Trophoblast cell (in vitro differentiated cells and primary cell): ENCODE data around the gene ANKRD17.
A peak's percentile ranks its signal among the peaks of the same experiment; 100 is the strongest.

Experiments used
- DNase-seq, 2 donors: peaks; one replicate each; pipeline ENCODE4 v3.0.0-alpha.2; 2016
- H2AFZ ChIP-seq: 2 replicates; pipeline ENCODE4 v1.6.1; 2013; ENCODE audit warnings: low read length, moderate library complexity, mild to moderate bottlenecking; ENCODE audit not compliant: insufficient read depth, poor library complexity
- H2AK5ac ChIP-seq: 2 replicates; pipeline ENCODE4 v1.6.1; 2013; ENCODE audit warnings: mild to moderate bottlenecking, low read length
- H2BK120ac ChIP-seq: 2 replicates; pipeline ENCODE4 v1.6.1; 2013; ENCODE audit warnings: low read length, mild to moderate bottlenecking, moderate library complexity; ENCODE audit not compliant: insufficient read depth, poor library complexity
- H2BK12ac ChIP-seq: 2 replicates; pipeline ENCODE4 v1.6.1; 2013; ENCODE audit warnings: mild to moderate bottlenecking, low read length, moderate library complexity
- H2BK5ac ChIP-seq: 2 replicates; pipeline ENCODE4 v1.6.1; 2013; ENCODE audit warnings: low read length, low read depth, moderate library complexity, mild to moderate bottlenecking; ENCODE audit not compliant: poor library complexity
- H3K14ac ChIP-seq: 2 replicates; pipeline ENCODE4 v1.6.1; 2013; ENCODE audit warnings: mild to moderate bottlenecking, low read length
- H3K18ac ChIP-seq: 2 replicates; pipeline ENCODE4 v1.6.1; 2013; ENCODE audit warnings: mild to moderate bottlenecking, low read length
- H3K23ac ChIP-seq: 2 replicates; pipeline ENCODE4 v1.6.1; 2013; ENCODE audit warnings: low read length
- H3K27ac ChIP-seq: 2 replicates; pipeline ENCODE4 v1.5.1; 2013; ENCODE audit warnings: low read depth, mild to moderate bottlenecking, inconsistent platforms, low read length, moderate library complexity
- H3K27me3 ChIP-seq: 2 replicates; pipeline ENCODE4 v1.6.1; 2013; ENCODE audit warnings: inconsistent platforms, mild to moderate bottlenecking, low read length, moderate library complexity; ENCODE audit not compliant: insufficient read depth
- H3K36me3 ChIP-seq, 2 experiments: 1 replicate in 1 of 2; 2 replicates in 1 of 2; pipeline ENCODE4 v1.6.1; 2013; ENCODE audit warnings: low read length in 2 of 2, mild to moderate bottlenecking in 2 of 2, moderate library complexity in 1 of 2; ENCODE audit not compliant: insufficient read depth in 2 of 2, control insufficient read depth in 1 of 2
- H3K4ac ChIP-seq: 2 replicates; pipeline ENCODE4 v1.6.1; 2013; ENCODE audit warnings: low read depth, mild to moderate bottlenecking, low read length, moderate library complexity
- H3K4me1 ChIP-seq, 2 experiments: 1 replicate in 1 of 2; 2 replicates in 1 of 2; pipeline ENCODE4 v1.6.1; 2013; ENCODE audit warnings: low read length in 2 of 2, mild to moderate bottlenecking in 2 of 2, moderate library complexity in 1 of 2; ENCODE audit not compliant: insufficient read depth in 2 of 2, control insufficient read depth in 1 of 2
- H3K4me2 ChIP-seq: 2 replicates; pipeline ENCODE4 v1.6.1; 2013; ENCODE audit warnings: inconsistent platforms, mild to moderate bottlenecking, low read length, moderate library complexity
- H3K4me3 ChIP-seq: 2 replicates; pipeline ENCODE4 v1.5.1; 2013; ENCODE audit warnings: mild to moderate bottlenecking, low read depth, low read length, inconsistent platforms
- H3K79me1 ChIP-seq: one replicate; pipeline ENCODE4 v1.6.1; 2013; ENCODE audit warnings: low read length
- H3K79me2 ChIP-seq: 2 replicates; pipeline ENCODE4 v1.6.1; 2013; ENCODE audit warnings: low read length, mild to moderate bottlenecking; ENCODE audit not compliant: control insufficient read depth, insufficient read depth, poor library complexity
- H3K9ac ChIP-seq: 2 replicates; pipeline ENCODE4 v1.6.1; 2013; ENCODE audit warnings: mild to moderate bottlenecking, low read length
- H3K9me3 ChIP-seq: 2 replicates; pipeline ENCODE4 v1.6.1; 2013; ENCODE audit warnings: low read depth, mild to moderate bottlenecking, control low read depth, inconsistent platforms, low read length; ENCODE audit not compliant: insufficient read depth
- H4K12ac ChIP-seq: 2 replicates; pipeline ENCODE4 v1.6.1; 2013; ENCODE audit warnings: low read depth, mild to moderate bottlenecking, low read length, moderate library complexity
- H4K8ac ChIP-seq: 2 replicates; pipeline ENCODE4 v1.6.1; 2013; ENCODE audit warnings: low read depth, mild to moderate bottlenecking, low read length, moderate library complexity
- H4K91ac ChIP-seq: one replicate; pipeline ENCODE4 v1.6.1; 2013; ENCODE audit warnings: low read depth, mild to moderate bottlenecking, low read length, moderate library complexity
- WGBS: extraction: QIAGEN DNeasy Blood & Tissue Kit; methylation state at CpG from one replicate; pipeline ENCODE4 v1.1.7; 2013; ENCODE audit warnings: missing lambda C conversion rate; ENCODE audit not compliant: insufficient read length, insufficient coverage; ENCODE audit errors: extremely low coverage; 5-methylcytosine and 5-hydroxymethylcytosine counted together

ANKRD17 gene

DNA sequence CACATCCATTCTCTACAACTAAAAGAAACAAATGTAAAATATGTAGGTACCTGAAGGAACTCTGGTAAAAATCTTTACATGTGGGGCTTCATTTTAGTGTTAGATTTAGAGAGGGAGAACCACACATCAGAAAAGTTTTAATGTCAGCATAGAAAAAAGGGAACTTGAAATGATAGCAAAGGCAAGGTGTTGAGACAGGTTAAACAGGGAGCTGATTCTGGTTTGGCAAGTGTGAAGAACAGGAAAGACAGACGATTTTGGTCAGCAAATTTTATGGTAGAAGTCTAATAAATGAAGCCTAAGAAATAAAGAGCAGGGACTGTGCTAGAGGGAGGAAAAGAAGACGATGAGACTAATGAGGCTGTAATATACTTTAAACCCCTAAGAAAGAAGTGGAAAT is 121.5 kb downstream of the ANKRD17 start:
- no peak overlapping the region for H2AFZ ChIP-seq
- peaks cover 11 to 24% of the 10 kb centered on the region in 2 experiments for H3K36me3 ChIP-seq
- no peaks in the 10 kb centered on the region for H3K27me3 ChIP-seq
- H3K4me1 ChIP-seq, result no peaks in the 10 kb centered on the region
- no peak overlapping the region for H3K14ac ChIP-seq
- H3K9ac ChIP-seq, result no peak overlapping the region
- no peaks in the 10 kb centered on the region for H3K9me3 ChIP-seq
- H3K18ac ChIP-seq, result no peak overlapping the region
- H4K12ac ChIP-seq, result no peak overlapping the region
- H2BK5ac ChIP-seq, result no peak overlapping the region
- no peaks in the 10 kb centered on the region for H3K79me2 ChIP-seq
- DNase-seq, result no peak
- H3K4me3 ChIP-seq, result no peak overlapping the region
- no peaks in the 10 kb centered on the region for H3K79me1 ChIP-seq
- H4K8ac ChIP-seq, result no peak overlapping the region
- H3K4me2 ChIP-seq, result no peak overlapping the region
- H2AK5ac ChIP-seq, result no peak overlapping the region
- no CpG with 5 or more reads among the region's 2 CpGs for WGBS
- no peak overlapping the region for H3K4ac ChIP-seq
- no peak overlapping the region for H3K23ac ChIP-seq
- no peak overlapping the region for H3K27ac ChIP-seq
- no peak overlapping the region for H2BK12ac ChIP-seq
- no peak overlapping the region for H2BK120ac ChIP-seq
- no peak overlapping the region for H4K91ac ChIP-seq

- Histone ChIP-seq H2BK120ac (no peak overlapping the region), H3K9me3 (no peaks in the 10 kb centered on the region), H3K79me1 (no peaks in the 10 kb centered on the region), H3K79me2 (no peaks in the 10 kb centered on the region), H3K14ac (no peak overlapping the region), H4K12ac (no peak overlapping the region), H3K4me2 (no peak overlapping the region), H3K4me3 (no peak overlapping the region), H4K8ac (no peak overlapping the region), H3K27me3 (no peaks in the 10 kb centered on the region), H2AFZ (no peak overlapping the region), H3K18ac (no peak overlapping the region), H3K23ac (no peak overlapping the region), H3K9ac (no peak overlapping the region), H3K27ac (no peak overlapping the region), H2AK5ac (no peak overlapping the region), H2BK5ac (no peak overlapping the region), H3K4me1 (no peaks in the 10 kb centered on the region), H3K36me3 (peaks cover 14 to 17% of the 10 kb centered on the region in 2 experiments), H4K91ac (no peak overlapping the region), H3K4ac (no peak overlapping the region), H2BK12ac (no peak overlapping the region)
- WGBS, result no CpG with 5 or more reads among the region's 1 CpG
- DNase-seq, result no peak
Measured at GRCh38 chr4:73133784-73134183, 124.8 kb downstream of the ANKRD17 start.

- Histone ChIP-seq H3K18ac (no peak overlapping the region), H3K4me3 (no peak overlapping the region), H2AFZ (no peak overlapping the region), H3K79me2 (no peaks in the 10 kb centered on the region), H2BK12ac (no peak overlapping the region), H3K4me2 (no peak overlapping the region), H3K79me1 (no peaks in the 10 kb centered on the region), H2BK120ac (no peak overlapping the region), H3K9ac (no peak overlapping the region), H2BK5ac (no peak overlapping the region), H3K23ac (no peak overlapping the region), H3K14ac (no peak overlapping the region), H4K91ac (no peak overlapping the region), H4K12ac (no peak overlapping the region), H3K4ac (no peak overlapping the region), H4K8ac (no peak overlapping the region), H3K36me3 (peaks cover 14 to 16% of the 10 kb centered on the region in 2 experiments), H2AK5ac (no peak overlapping the region), H3K27ac (no peak overlapping the region), H3K27me3 (no peaks in the 10 kb centered on the region), H3K9me3 (no peaks in the 10 kb centered on the region), H3K4me1 (no peaks in the 10 kb centered on the region)
- DNase-seq, result no peak
- WGBS, result no CpG with 5 or more reads among the region's 1 CpG
Measured at GRCh38 chr4:73131281-73131680, 127.3 kb downstream of the ANKRD17 start.

DNA sequence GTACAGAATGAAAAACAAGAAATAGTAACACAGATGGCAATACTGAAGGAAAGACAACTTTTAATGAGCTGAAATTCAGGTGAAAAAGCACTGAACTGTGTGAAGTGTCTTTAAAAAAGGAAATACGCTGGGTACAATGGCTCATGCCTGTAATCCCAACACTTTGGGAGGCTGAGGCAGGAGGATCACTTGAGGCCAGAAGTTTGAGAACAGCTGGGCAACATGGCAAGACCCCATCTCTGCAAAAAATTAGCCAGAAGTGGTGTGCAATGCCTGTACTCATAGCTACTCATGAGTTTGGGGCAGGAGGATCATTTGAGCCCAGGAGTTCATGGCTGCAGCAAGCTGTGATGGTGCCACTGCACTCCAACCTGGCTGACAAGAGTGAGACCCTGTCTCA is 129.3 kb downstream of the ANKRD17 start:
- no peaks in the 10 kb centered on the region for H3K9me3 ChIP-seq
- no peak overlapping the region for H3K4me3 ChIP-seq
- H3K27me3 ChIP-seq, result no peaks in the 10 kb centered on the region
- no CpG with 5 or more reads among the region's 1 CpG for WGBS
- no peak overlapping the region for H4K12ac ChIP-seq
- no peak overlapping the region for H3K27ac ChIP-seq
- H3K36me3 ChIP-seq, result peaks cover 19 to 26% of the 10 kb centered on the region in 2 experiments
- no peak overlapping the region for H4K8ac ChIP-seq
- H3K79me2 ChIP-seq, result no peaks in the 10 kb centered on the region
- no peak overlapping the region for H3K4ac ChIP-seq
- no peak overlapping the region for H3K14ac ChIP-seq
- H2BK120ac ChIP-seq, result no peak overlapping the region
- peak overlapping the region; percentile 22 for H3K18ac ChIP-seq
- H4K91ac ChIP-seq, result no peak overlapping the region
- no peak overlapping the region for H2AFZ ChIP-seq
- no peak overlapping the region for H3K4me2 ChIP-seq
- no peak overlapping the region for H3K23ac ChIP-seq
- no peaks in the 10 kb centered on the region for H3K79me1 ChIP-seq
- H3K9ac ChIP-seq, result no peak overlapping the region
- H2BK5ac ChIP-seq, result no peak overlapping the region
- no peak for DNase-seq
- H3K4me1 ChIP-seq, result no peaks in the 10 kb centered on the region
- H2AK5ac ChIP-seq, result no peak overlapping the region
- H2BK12ac ChIP-seq, result no peak overlapping the region
